ENCODE measurements around the gene RXFP3.

The RXFP3 gene

DNA sequence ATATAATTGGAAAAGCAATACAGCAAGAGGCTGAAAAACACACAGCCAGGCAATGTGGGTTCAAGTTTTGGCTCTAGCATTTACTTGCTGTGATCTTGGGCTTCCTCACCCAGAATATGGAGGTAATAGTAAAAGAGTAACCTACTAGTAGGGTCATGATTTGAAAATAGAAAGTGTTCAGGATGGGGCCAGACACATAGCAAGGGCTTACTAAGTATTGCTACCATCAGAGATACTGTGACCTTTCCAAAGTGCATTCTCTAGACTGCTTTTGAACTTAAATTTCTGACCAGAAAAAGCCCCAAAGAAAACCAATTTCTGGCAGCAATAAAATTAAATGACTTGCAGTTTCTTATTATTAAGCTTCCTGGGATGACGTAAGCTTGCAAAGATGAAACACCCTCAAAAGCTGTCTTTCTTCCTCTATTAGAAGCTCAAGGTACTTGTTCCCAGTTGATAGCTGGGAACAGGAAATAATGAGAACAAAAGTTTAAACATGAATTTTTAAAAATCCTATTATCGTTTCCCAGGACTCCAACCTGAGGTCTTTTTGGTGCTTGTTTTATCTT, 28.0 kb downstream of the RXFP3 start:
- Histone ChIP-seq H3K9ac (ENCODE audit: low read length) (no peak overlapping the region), H3K4me3 (ENCODE audit: low read length) (no peak overlapping the region), H3K36me3 (ENCODE audit: control insufficient read depth, insufficient read depth, low read length, severe bottlenecking) (no peaks in the 10 kb centered on the region), H3K9me3 (ENCODE audit: control insufficient read depth, low read length) (no peaks in the 10 kb centered on the region), H3K27me3 (replicated peaks; ENCODE audit: control insufficient read depth, insufficient read depth, low read length) (no peaks in the 10 kb centered on the region), H3K4me1 (ENCODE audit: control insufficient read depth, insufficient read depth, low read length) (no peaks in the 10 kb centered on the region)
- no peak for DNase-seq (ENCODE audit: low read depth)

DNA sequence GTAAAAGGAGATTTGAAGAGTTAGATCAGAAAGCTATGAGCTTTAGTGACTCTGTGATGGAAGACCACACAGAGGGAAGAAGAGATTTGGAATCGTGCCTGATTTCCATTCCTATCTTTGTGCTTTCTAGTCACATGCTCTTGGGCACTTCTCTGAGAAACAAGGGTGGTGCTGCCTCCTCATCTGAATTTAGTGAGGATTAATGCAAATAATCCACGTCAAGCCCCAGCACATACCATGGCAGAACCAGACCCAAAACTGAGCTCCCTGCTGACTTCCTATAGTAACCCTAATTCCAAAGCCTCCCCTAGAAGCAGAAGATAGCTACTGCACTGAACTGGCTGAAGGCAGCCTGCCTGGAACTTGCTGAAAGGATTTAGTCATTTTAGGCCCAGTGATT, 30.6 kb downstream of the RXFP3 start:
- Histone ChIP-seq H3K9me3 (ENCODE audit: control insufficient read depth, low read length) (no peaks in the 10 kb centered on the region), H3K9ac (ENCODE audit: low read length) (no peak overlapping the region), H3K36me3 (ENCODE audit: control insufficient read depth, insufficient read depth, low read length, severe bottlenecking) (no peaks in the 10 kb centered on the region), H3K4me1 (ENCODE audit: control insufficient read depth, insufficient read depth, low read length) (no peaks in the 10 kb centered on the region), H3K27me3 (replicated peaks; ENCODE audit: control insufficient read depth, insufficient read depth, low read length) (no peaks in the 10 kb centered on the region), H3K4me3 (ENCODE audit: low read length) (no peak overlapping the region)
- DNase-seq (ENCODE audit: low read depth), result no peak

DNA sequence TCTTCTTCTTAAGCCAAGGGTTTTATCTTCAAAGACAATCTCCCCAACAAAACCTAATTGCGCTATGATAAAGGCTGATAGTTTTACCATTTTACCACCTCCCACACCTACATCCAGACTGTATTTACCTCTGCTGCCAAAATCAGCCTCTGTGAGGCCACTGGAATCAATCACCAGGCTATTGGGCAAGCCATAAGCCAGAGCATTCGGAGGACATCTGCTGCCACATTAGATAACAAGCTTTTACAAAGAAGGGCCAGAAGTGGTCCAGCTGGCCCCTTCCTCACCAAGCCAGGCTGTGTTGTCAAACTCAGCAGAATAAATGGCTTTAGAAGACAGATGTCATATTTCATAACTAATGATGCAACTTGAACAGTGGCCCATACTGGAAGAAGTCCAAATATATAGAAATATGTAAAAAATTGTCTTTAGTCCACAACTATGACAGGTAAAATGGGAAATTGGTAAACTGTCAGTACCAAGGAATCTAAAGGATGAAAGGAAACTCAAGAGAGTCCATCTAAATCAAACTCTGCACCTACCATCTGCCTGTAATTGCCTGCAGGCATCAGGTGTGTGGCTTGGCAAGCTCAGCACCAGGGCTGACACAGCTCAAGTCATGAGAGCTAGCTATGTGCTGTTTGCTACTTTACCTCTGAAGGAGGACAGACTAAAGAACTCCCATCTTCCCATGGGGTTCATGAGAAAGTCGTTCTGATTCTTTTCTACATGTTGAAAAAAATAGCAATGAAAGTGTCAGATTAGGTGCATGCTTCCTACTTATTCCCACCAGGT, 32.2 kb downstream of the RXFP3 start:
- H3K9me3 ChIP-seq (ENCODE audit: control insufficient read depth, low read length), result no peaks in the 10 kb centered on the region
- H3K27me3 ChIP-seq (replicated peaks; ENCODE audit: control insufficient read depth, insufficient read depth, low read length), result no peaks in the 10 kb centered on the region
- H3K9ac ChIP-seq (ENCODE audit: low read length), result no peak overlapping the region
- H3K36me3 ChIP-seq (ENCODE audit: control insufficient read depth, insufficient read depth, low read length, severe bottlenecking), result no peaks in the 10 kb centered on the region
- H3K4me3 ChIP-seq (ENCODE audit: low read length), result no peak overlapping the region
- H3K4me1 ChIP-seq (ENCODE audit: control insufficient read depth, insufficient read depth, low read length), result no peaks in the 10 kb centered on the region
- DNase-seq (ENCODE audit: low read depth), result no peak

DNA sequence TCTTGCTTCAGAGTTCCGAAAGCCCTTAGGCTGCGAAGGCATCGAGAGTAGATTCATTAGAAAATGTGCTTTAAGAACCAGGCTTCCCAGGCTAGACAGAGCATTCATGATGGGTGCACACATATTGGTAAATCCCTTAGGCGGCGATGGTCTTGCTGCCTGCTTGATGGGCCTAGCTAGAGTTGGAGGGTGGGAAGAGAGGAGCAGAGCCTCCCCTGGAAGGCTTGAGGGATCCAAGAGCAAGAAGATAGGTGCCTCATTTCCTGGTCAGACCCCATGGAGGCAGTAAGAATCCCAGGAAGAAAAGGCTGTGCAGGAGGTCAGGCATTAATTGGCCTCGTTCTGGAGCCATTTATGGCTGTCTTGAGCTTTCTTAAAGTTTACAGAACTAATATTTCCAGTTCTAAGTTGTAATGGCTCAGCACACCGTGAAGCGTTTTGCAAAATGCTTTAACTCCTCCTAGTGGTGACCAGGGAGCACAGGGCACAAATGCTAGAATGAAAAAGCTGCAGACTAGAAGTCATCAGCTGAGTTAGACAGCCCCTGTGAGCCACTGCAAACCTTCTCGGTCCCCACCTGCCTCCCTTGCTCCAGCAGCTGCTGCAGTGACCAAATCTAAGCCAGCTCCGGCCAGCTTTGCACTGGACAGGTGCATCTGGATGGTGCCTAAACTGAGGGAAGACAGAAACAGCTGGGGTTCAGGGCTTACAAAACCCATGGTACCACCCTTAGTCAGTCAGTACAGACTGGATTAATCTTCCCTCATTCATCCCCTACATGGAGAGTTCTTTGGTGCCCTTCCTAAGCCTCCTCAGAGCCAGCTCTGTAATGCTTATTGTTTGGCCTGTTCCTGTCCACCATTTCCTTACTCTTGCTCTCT, 33.6 kb downstream of the RXFP3 start:
- no peaks in the 10 kb centered on the region for H3K27me3 ChIP-seq (replicated peaks; ENCODE audit: control insufficient read depth, insufficient read depth, low read length)
- H3K4me1 ChIP-seq (ENCODE audit: control insufficient read depth, insufficient read depth, low read length), result no peaks in the 10 kb centered on the region
- H3K36me3 ChIP-seq (ENCODE audit: control insufficient read depth, insufficient read depth, low read length, severe bottlenecking), result no peaks in the 10 kb centered on the region
- H3K9me3 ChIP-seq (ENCODE audit: control insufficient read depth, low read length), result no peaks in the 10 kb centered on the region
- H3K9ac ChIP-seq (ENCODE audit: low read length), result no peak overlapping the region
- DNase-seq (ENCODE audit: low read depth), result peak; percentile 83
- no peak overlapping the region for H3K4me3 ChIP-seq (ENCODE audit: low read length)

DNA sequence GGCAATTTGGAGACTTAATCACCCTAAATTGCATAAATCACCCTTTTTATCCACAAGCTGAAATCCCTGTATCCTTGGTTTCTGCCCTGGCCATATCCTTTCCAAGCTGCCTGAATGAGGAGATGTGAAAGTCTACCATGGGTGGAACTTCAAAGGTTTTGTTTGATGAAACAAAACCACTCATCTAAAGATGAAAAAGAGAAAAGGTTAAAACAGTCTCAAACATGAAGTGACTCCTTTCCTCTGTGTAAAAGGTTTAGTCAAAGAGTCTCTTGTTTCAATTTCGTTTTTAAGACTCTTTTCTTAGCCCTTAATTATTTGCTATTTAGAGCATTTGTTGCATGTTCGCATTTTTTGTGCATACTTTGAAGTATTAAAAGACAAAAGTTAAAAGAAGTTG, 37.1 kb downstream of the RXFP3 start:
- DNase-seq (ENCODE audit: low read depth), result no peak
- H3K27me3 ChIP-seq (replicated peaks; ENCODE audit: control insufficient read depth, insufficient read depth, low read length), result no peaks in the 10 kb centered on the region
- no peaks in the 10 kb centered on the region for H3K9me3 ChIP-seq (ENCODE audit: control insufficient read depth, low read length)
- no peak overlapping the region for H3K4me3 ChIP-seq (ENCODE audit: low read length)
- no peak overlapping the region for H3K9ac ChIP-seq (ENCODE audit: low read length)
- H3K36me3 ChIP-seq (ENCODE audit: control insufficient read depth, insufficient read depth, low read length, severe bottlenecking), result no peaks in the 10 kb centered on the region
- H3K4me1 ChIP-seq (ENCODE audit: control insufficient read depth, insufficient read depth, low read length), result no peaks in the 10 kb centered on the region

DNA sequence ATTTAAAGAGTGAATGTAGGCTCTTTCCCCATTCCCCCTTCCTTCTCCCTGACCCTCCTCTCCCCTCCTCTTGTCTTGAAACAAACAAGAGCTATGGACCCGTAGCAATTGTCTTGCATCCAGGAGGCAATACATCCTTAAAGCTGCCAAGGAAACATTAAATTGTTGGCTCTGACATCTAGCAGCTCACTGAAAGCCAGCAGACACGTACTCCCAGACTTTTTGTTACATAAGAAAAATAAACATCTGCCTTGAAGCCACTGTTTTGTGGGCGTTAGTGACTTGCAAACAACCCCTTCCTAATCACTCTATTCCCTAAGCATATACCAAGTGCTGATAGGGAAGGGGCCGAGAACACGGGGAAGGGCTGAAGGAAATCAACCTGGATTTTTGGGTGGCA, 39.7 kb downstream of the RXFP3 start:
- no peaks in the 10 kb centered on the region for H3K36me3 ChIP-seq (ENCODE audit: control insufficient read depth, insufficient read depth, low read length, severe bottlenecking)
- no peak overlapping the region for H3K4me3 ChIP-seq (ENCODE audit: low read length)
- no peaks in the 10 kb centered on the region for H3K4me1 ChIP-seq (ENCODE audit: control insufficient read depth, insufficient read depth, low read length)
- no peaks in the 10 kb centered on the region for H3K27me3 ChIP-seq (replicated peaks; ENCODE audit: control insufficient read depth, insufficient read depth, low read length)
- peak; percentile 15 for DNase-seq (ENCODE audit: low read depth)
- no peaks in the 10 kb centered on the region for H3K9me3 ChIP-seq (ENCODE audit: control insufficient read depth, low read length)
- no peak overlapping the region for H3K9ac ChIP-seq (ENCODE audit: low read length)

DNA sequence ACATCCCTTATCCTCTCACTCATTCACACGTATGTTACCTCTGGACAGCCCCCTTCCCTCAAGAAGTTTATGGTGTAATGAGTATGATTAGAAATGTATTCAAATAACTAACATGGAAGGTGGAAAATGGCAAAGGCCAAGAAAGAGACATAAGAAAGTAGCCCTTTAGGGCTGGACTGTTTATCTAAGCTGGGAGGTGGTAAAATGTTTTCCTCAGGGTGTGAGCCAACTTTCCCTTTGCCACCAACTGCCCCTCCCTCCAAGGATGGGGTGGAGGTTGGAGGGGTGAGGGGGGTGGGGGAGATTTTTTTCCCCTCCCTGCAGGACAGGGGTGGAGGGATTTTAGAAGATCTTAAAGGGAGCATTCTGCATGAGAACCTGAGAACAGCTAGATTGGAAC, 40.1 kb downstream of the RXFP3 start:
- no peaks in the 10 kb centered on the region for H3K36me3 ChIP-seq (ENCODE audit: control insufficient read depth, insufficient read depth, low read length, severe bottlenecking)

DNA sequence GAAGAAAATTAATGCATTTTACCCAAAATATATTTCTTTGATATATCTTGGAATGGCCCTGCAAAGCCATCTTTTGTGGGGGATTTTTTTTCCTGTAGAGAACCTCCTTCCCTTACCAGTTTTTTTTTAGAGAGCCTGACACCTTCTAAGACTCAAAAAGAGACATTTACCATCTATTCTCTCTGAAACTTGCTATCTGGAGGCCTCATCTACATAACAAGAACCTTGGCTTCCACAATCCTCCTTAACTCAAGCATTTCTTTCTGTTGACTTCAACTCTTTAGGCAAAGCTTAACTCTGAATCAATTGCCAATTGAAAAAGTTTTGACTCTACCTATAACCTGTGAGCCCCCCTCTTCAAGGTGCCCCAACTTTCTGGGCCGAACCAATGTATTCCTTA, 42.1 kb downstream of the RXFP3 start:
- Histone ChIP-seq H3K4me3 (ENCODE audit: low read length) (no peak overlapping the region), H3K4me1 (ENCODE audit: control insufficient read depth, insufficient read depth, low read length) (no peaks in the 10 kb centered on the region), H3K36me3 (ENCODE audit: control insufficient read depth, insufficient read depth, low read length, severe bottlenecking) (no peaks in the 10 kb centered on the region), H3K27me3 (replicated peaks; ENCODE audit: control insufficient read depth, insufficient read depth, low read length) (no peaks in the 10 kb centered on the region), H3K9me3 (ENCODE audit: control insufficient read depth, low read length) (no peaks in the 10 kb centered on the region), H3K9ac (ENCODE audit: low read length) (no peak overlapping the region)
- no peak for DNase-seq (ENCODE audit: low read depth)

More for the DNA sequence above, 40.1 kb downstream of the RXFP3 start:
- no peak for DNase-seq (ENCODE audit: low read depth)
- Histone ChIP-seq H3K9ac (ENCODE audit: low read length) (no peak overlapping the region), H3K4me3 (ENCODE audit: low read length) (no peak overlapping the region), H3K9me3 (ENCODE audit: control insufficient read depth, low read length) (no peaks in the 10 kb centered on the region), H3K27me3 (replicated peaks; ENCODE audit: control insufficient read depth, insufficient read depth, low read length) (no peaks in the 10 kb centered on the region), H3K4me1 (ENCODE audit: control insufficient read depth, insufficient read depth, low read length) (no peaks in the 10 kb centered on the region)

DNA sequence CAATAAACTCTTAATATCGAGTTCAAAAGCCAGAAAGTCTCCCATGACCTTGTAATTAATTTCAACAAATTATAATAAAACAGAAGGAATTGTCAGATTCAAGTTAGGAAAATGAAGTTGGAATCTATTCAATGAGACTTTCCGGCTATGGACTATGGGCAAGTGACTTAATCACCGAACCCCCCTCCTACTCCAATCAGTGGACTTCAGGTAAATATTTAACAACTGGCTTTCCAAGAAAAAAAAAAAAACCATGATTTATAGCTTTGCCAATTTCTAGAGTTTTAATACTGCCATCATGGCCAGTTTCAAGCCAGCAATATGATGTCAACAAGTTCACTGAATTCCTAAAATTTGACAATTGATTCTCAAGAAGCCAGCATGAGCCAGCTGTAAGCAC, 43.8 kb downstream of the RXFP3 start:
- Histone ChIP-seq H3K36me3 (ENCODE audit: control insufficient read depth, insufficient read depth, low read length, severe bottlenecking) (no peaks in the 10 kb centered on the region), H3K27me3 (replicated peaks; ENCODE audit: control insufficient read depth, insufficient read depth, low read length) (no peaks in the 10 kb centered on the region), H3K4me1 (ENCODE audit: control insufficient read depth, insufficient read depth, low read length) (peaks cover 3% of the 10 kb centered on the region), H3K9ac (ENCODE audit: low read length) (no peak overlapping the region), H3K4me3 (ENCODE audit: low read length) (no peak overlapping the region), H3K9me3 (ENCODE audit: control insufficient read depth, low read length) (no peaks in the 10 kb centered on the region)
- DNase-seq (ENCODE audit: low read depth), result no peak

DNA sequence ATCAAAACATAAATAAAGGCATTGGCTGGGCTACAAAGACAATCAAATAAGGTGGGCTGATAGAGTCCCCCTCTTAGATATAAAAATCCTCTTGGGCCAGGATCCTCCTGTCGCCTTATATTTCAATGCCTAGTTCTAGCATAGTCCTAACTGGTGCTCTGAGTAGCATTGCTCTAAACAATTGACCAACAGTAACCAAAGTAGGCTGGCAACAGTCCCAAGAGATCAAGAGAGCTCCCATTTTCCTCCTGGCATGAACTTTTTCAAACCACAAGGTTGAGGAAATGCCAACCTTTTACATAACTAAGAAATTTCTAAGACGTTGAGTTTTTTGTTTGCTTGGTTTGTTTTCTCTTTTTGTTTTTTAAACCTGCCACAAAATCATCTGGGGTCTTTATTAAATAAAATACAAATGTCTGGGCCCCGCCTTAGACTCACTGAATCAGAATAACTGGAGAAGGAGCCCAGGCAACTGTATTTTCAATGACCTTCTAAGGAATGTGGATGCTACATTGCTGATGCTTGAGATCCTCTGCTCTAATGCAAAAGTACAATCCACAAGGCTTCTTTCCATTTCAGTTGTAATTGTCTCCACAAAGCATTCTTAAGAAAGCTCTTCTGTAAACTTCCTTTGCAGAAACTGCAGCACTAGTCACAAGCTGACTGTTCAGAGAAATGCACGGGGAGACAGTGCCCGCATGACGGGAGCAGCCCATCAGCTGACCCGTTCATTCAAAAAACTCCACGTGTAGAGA, 45.4 kb downstream of the RXFP3 start:
- no peak overlapping the region for H3K9ac ChIP-seq (ENCODE audit: low read length)
- DNase-seq (ENCODE audit: low read depth), result peak; percentile 66

DNA sequence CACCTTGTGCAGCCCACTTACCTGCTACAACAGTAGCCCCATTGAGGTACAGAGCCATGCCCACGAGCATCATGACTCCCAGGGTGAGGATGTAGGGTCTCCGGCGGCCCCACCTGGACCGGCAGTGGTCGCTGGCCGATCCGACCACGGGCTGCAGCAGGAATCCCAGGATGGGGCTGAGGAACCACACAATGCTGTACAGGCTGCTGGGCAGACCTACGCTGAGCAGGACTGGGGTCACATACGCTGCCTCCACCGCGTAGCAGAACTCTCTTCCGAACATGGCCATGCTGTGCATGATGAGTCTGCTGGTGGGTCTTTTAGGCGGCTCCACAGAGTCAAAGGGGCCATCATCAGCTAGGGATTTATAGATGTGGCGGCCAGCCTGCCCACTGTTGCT, 48.0 kb downstream of the RXFP3 start:
- Histone ChIP-seq H3K9ac (ENCODE audit: low read length) (no peak overlapping the region), H3K9me3 (ENCODE audit: control insufficient read depth, low read length) (no peaks in the 10 kb centered on the region), H3K27me3 (replicated peaks; ENCODE audit: control insufficient read depth, insufficient read depth, low read length) (no peaks in the 10 kb centered on the region), H3K36me3 (ENCODE audit: control insufficient read depth, insufficient read depth, low read length, severe bottlenecking) (peaks cover 20% of the 10 kb centered on the region), H3K4me1 (ENCODE audit: control insufficient read depth, insufficient read depth, low read length) (peaks cover 3% of the 10 kb centered on the region), H3K4me3 (ENCODE audit: low read length) (no peak overlapping the region)
- no peak for DNase-seq (ENCODE audit: low read depth)

More for the DNA sequence above, 45.4 kb downstream of the RXFP3 start:
- Histone ChIP-seq H3K27me3 (replicated peaks; ENCODE audit: control insufficient read depth, insufficient read depth, low read length) (no peaks in the 10 kb centered on the region), H3K4me1 (ENCODE audit: control insufficient read depth, insufficient read depth, low read length) (peaks cover 3% of the 10 kb centered on the region), H3K4me3 (ENCODE audit: low read length) (no peak overlapping the region), H3K36me3 (ENCODE audit: control insufficient read depth, insufficient read depth, low read length, severe bottlenecking) (no peaks in the 10 kb centered on the region), H3K9me3 (ENCODE audit: control insufficient read depth, low read length) (no peaks in the 10 kb centered on the region)
